WTC11 (cell line): ENCODE measurements around the gene KATNA1. TPM values are rescaled to one million over a fixed set of nuclear protein-coding genes. Genes with fewer than 3 reads are reported as not detected.

Experiments
- ATAC-seq: fragments of 200-7000 bp; cut with Tn5 transposase; 2 replicates; pipeline ENCODE4 v1.10.0; 2021; ENCODE audit warnings: mild to moderate bottlenecking, moderate library complexity
- CTCF ChIA-PET: fragments of 300-600 bp; sonication (Branson Sonifier 250); formaldehyde crosslinking; loops from one replicate; lab custom pipeline; 2021; ENCODE audit warnings: antibody characterized with exemption; lab: Charles Lee
- POLR2A ChIA-PET: fragments of 350-600 bp; sonication (Branson Sonifier 250); formaldehyde crosslinking; loops from one replicate; lab custom pipeline; 2021; ENCODE audit warnings: antibody characterized with exemption; lab: Charles Lee
- DNase-seq: peaks from one replicate; pipeline ENCODE4 v3.0.0; 2021; ENCODE audit warnings: low spot score
- H3K27ac Mint-ChIP-seq: 2 replicates; pipeline ENCODE4 v1.8.0; 2021; ENCODE audit warnings: mixed read lengths
- H3K27me3 Mint-ChIP-seq: 2 replicates; pipeline ENCODE4 v1.8.0; 2021; ENCODE audit warnings: low read depth, mild to moderate bottlenecking, moderate library complexity, mixed read lengths
- H3K36me3 Mint-ChIP-seq: 2 replicates; pipeline ENCODE4 v1.8.0; 2021; ENCODE audit warnings: mixed read lengths
- H3K4me1 Mint-ChIP-seq: 2 replicates; pipeline ENCODE4 v1.8.0; 2022; ENCODE audit warnings: mixed read lengths
- H3K4me3 Mint-ChIP-seq: 2 replicates; pipeline ENCODE4 v1.8.0; 2021; ENCODE audit warnings: mild to moderate bottlenecking, moderate library complexity, mixed read lengths
- H3K9me3 Mint-ChIP-seq: 2 replicates; pipeline ENCODE4 v1.8.0; 2021; ENCODE audit warnings: mixed read lengths
- ATF1 ChIP-seq: sonication (generic); formaldehyde crosslinking; IDR thresholded peaks from 2 replicates; pipeline ENCODE4 v1.8.1; 2023; ENCODE audit warnings: mild to moderate bottlenecking, moderate library complexity, missing genetic modification reagents
- CREB1 ChIP-seq: sonication (generic); formaldehyde crosslinking; IDR thresholded peaks from 2 replicates; pipeline ENCODE4 v1.8.0; 2023; ENCODE audit warnings: mild to moderate bottlenecking, missing genetic modification reagents
- FOXJ3 ChIP-seq: sonication (generic); formaldehyde crosslinking; IDR thresholded peaks from 2 replicates; pipeline ENCODE4 v1.9.0; 2021; ENCODE audit warnings: missing genetic modification reagents, mild to moderate bottlenecking, borderline replicate concordance
- FOXK1 ChIP-seq: sonication (generic); formaldehyde crosslinking; IDR thresholded peaks from 2 replicates; pipeline ENCODE4 v1.8.0; 2022; ENCODE audit warnings: mild to moderate bottlenecking, moderate library complexity, missing genetic modification reagents
- GABPB1 ChIP-seq: sonication (generic); formaldehyde crosslinking; IDR thresholded peaks from 2 replicates; pipeline ENCODE4 v1.8.1; 2023; ENCODE audit warnings: mild to moderate bottlenecking, missing genetic modification reagents
- JAZF1 ChIP-seq: fragments of 250-450 bp; sonication (Bioruptor Pico); IDR thresholded peaks from 2 replicates; pipeline ENCODE4 v1.9.0; 2021; ENCODE audit warnings: moderate library complexity, mild to moderate bottlenecking, inconsistent platforms
- MYBL2 ChIP-seq: sonication (generic); formaldehyde crosslinking; IDR thresholded peaks from 2 replicates; pipeline ENCODE4 v1.8.1; 2023; ENCODE audit warnings: mild to moderate bottlenecking, moderate library complexity, missing genetic modification reagents
- RELA ChIP-seq: sonication (generic); formaldehyde crosslinking; IDR thresholded peaks from 2 replicates; pipeline ENCODE4 v1.8.1; 2022; ENCODE audit warnings: missing genetic modification reagents, mild to moderate bottlenecking, borderline replicate concordance
- ZBTB21 ChIP-seq: sonication (generic); formaldehyde crosslinking; IDR thresholded peaks from 2 replicates; pipeline ENCODE4 v1.8.1; 2023; ENCODE audit warnings: mild to moderate bottlenecking, missing genetic modification reagents, borderline replicate concordance
- total RNA-seq: library from RNA; stranded (reverse); gene quantifications from 3 replicates; pipeline ENCODE4 v1.2.3, GENCODE V29; 2021
- TF ChIP-seq, protein P1 (sequence below): sonication (generic); formaldehyde crosslinking; IDR thresholded peaks from 2 replicates; pipeline ENCODE4 v1.8.1; 2022; ENCODE audit warnings: mild to moderate bottlenecking, missing genetic modification reagents, moderate library complexity, borderline replicate concordance
- TF ChIP-seq, protein P2 (sequence below): sonication (generic); formaldehyde crosslinking; IDR thresholded peaks from 2 replicates; pipeline ENCODE4 v1.8.0; 2023; ENCODE audit warnings: missing genetic modification reagents, mild to moderate bottlenecking, borderline replicate concordance
- TF ChIP-seq, protein P3 (sequence below): fragments of 250-450 bp; sonication (Bioruptor Pico); IDR thresholded peaks from 2 replicates; pipeline ENCODE4 v2.1.2; 2022; ENCODE audit warnings: mild to moderate bottlenecking, moderate library complexity
- TF ChIP-seq, protein P4 (sequence below): fragments of 250-450 bp; sonication (Bioruptor Pico); IDR thresholded peaks from 2 replicates; pipeline ENCODE4 v1.8.0; 2021; ENCODE audit warnings: mild to moderate bottlenecking
- TF ChIP-seq, protein P5 (sequence below): fragments of 250-450 bp; sonication (Bioruptor Pico); conservative IDR thresholded peaks from 2 replicates; pipeline ENCODE4 v1.9.0; 2021; ENCODE audit warnings: mild to moderate bottlenecking
- TF ChIP-seq, protein P6 (sequence below): sonication (generic); formaldehyde crosslinking; IDR thresholded peaks from 2 replicates; pipeline ENCODE4 v1.8.0; 2022; ENCODE audit warnings: mild to moderate bottlenecking, missing genetic modification reagents
- TF ChIP-seq, protein P7 (sequence below): fragments of 250-450 bp; sonication (Bioruptor Pico); IDR thresholded peaks from 2 replicates; pipeline ENCODE4 v1.9.0; 2021; ENCODE audit warnings: mild to moderate bottlenecking, borderline replicate concordance
- TF ChIP-seq, protein P8 (sequence below): sonication (generic); formaldehyde crosslinking; IDR thresholded peaks from 2 replicates; pipeline ENCODE4 v1.8.1; 2023; ENCODE audit warnings: mild to moderate bottlenecking, missing genetic modification reagents, moderate library complexity
- TF ChIP-seq, protein P9 (sequence below): fragments of 200-600 bp; IDR thresholded peaks from 2 replicates; pipeline ENCODE4 v1.8.0; 2022; ENCODE audit warnings: antibody characterized with exemption

Gene KATNA1
- total RNA-seq, 1 experiment from 2014 or later, result 18.1 TPM

DNA sequence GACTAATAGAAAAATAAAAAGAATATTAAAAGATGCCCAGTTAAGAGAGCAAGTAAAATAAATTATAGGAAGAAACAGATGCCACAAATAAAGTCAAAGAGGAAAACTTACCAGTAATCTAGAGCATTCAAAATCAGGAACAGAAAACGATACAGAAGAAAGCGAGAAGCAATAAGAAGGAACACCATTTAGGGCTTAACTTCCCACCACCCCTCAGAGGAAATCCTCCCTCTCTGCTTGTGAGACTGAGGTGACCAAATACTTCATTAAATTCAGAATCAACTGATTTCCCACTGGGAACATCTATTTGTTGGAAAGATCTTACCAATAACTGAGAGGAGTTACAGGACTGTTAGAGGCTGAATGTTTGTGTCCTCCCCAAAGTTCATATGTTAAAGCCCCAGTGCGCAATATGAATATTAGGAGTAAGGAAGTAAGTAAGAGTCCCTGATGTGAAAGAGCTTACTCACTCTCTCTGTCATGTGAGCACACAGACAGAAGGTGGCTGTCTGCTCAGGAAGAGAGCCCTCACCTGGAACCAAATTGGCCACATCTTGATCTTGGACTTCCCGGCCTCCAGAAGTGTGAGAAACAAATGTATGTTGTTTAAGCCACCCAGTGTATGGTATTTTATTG, 19.5 kb downstream of the KATNA1 start:
- peak overlapping the region; percentile 71 for H3K27ac Mint-ChIP-seq
- no peak overlapping the region for H3K4me3 Mint-ChIP-seq
- no peak for DNase-seq
- TF ChIP-seq FOXJ3 (CRISPR knock-in tag) (no peak), GABPB1 (CRISPR knock-in tag) (no peak), ZBTB21 (CRISPR knock-in tag) (no peak), CREB1 (CRISPR knock-in tag) (no peak), MYBL2 (no peak), FOXK1 (CRISPR knock-in tag) (no peak), RELA (CRISPR knock-in tag) (no peak), ATF1 (no peak), JAZF1 (CRISPR knock-in tag) (no peak)
- TF ChIP-seq, protein P1, sequence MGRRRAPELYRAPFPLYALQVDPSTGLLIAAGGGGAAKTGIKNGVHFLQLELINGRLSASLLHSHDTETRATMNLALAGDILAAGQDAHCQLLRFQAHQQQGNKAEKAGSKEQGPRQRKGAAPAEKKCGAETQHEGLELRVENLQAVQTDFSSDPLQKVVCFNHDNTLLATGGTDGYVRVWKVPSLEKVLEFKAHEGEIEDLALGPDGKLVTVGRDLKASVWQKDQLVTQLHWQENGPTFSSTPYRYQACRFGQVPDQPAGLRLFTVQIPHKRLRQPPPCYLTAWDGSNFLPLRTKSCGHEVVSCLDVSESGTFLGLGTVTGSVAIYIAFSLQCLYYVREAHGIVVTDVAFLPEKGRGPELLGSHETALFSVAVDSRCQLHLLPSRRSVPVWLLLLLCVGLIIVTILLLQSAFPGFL (CRISPR knock-in tag), result no peak
- TF ChIP-seq, protein P2, sequence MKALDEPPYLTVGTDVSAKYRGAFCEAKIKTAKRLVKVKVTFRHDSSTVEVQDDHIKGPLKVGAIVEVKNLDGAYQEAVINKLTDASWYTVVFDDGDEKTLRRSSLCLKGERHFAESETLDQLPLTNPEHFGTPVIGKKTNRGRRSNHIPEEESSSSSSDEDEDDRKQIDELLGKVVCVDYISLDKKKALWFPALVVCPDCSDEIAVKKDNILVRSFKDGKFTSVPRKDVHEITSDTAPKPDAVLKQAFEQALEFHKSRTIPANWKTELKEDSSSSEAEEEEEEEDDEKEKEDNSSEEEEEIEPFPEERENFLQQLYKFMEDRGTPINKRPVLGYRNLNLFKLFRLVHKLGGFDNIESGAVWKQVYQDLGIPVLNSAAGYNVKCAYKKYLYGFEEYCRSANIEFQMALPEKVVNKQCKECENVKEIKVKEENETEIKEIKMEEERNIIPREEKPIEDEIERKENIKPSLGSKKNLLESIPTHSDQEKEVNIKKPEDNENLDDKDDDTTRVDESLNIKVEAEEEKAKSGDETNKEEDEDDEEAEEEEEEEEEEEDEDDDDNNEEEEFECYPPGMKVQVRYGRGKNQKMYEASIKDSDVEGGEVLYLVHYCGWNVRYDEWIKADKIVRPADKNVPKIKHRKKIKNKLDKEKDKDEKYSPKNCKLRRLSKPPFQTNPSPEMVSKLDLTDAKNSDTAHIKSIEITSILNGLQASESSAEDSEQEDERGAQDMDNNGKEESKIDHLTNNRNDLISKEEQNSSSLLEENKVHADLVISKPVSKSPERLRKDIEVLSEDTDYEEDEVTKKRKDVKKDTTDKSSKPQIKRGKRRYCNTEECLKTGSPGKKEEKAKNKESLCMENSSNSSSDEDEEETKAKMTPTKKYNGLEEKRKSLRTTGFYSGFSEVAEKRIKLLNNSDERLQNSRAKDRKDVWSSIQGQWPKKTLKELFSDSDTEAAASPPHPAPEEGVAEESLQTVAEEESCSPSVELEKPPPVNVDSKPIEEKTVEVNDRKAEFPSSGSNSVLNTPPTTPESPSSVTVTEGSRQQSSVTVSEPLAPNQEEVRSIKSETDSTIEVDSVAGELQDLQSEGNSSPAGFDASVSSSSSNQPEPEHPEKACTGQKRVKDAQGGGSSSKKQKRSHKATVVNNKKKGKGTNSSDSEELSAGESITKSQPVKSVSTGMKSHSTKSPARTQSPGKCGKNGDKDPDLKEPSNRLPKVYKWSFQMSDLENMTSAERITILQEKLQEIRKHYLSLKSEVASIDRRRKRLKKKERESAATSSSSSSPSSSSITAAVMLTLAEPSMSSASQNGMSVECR (CRISPR knock-in tag), result no peak
- TF ChIP-seq, protein P3, sequence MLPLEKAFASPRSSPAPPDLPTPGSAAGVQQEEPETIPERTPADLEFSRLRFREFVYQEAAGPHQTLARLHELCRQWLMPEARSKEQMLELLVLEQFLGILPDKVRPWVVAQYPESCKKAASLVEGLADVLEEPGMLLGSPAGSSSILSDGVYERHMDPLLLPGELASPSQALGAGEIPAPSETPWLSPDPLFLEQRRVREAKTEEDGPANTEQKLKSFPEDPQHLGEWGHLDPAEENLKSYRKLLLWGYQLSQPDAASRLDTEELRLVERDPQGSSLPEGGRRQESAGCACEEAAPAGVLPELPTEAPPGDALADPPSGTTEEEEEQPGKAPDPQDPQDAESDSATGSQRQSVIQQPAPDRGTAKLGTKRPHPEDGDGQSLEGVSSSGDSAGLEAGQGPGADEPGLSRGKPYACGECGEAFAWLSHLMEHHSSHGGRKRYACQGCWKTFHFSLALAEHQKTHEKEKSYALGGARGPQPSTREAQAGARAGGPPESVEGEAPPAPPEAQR (CRISPR knock-in tag), result no peak
- TF ChIP-seq, protein P4, sequence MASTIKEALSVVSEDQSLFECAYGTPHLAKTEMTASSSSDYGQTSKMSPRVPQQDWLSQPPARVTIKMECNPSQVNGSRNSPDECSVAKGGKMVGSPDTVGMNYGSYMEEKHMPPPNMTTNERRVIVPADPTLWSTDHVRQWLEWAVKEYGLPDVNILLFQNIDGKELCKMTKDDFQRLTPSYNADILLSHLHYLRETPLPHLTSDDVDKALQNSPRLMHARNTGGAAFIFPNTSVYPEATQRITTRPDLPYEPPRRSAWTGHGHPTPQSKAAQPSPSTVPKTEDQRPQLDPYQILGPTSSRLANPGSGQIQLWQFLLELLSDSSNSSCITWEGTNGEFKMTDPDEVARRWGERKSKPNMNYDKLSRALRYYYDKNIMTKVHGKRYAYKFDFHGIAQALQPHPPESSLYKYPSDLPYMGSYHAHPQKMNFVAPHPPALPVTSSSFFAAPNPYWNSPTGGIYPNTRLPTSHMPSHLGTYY, result no peak
- TF ChIP-seq, protein P5, sequence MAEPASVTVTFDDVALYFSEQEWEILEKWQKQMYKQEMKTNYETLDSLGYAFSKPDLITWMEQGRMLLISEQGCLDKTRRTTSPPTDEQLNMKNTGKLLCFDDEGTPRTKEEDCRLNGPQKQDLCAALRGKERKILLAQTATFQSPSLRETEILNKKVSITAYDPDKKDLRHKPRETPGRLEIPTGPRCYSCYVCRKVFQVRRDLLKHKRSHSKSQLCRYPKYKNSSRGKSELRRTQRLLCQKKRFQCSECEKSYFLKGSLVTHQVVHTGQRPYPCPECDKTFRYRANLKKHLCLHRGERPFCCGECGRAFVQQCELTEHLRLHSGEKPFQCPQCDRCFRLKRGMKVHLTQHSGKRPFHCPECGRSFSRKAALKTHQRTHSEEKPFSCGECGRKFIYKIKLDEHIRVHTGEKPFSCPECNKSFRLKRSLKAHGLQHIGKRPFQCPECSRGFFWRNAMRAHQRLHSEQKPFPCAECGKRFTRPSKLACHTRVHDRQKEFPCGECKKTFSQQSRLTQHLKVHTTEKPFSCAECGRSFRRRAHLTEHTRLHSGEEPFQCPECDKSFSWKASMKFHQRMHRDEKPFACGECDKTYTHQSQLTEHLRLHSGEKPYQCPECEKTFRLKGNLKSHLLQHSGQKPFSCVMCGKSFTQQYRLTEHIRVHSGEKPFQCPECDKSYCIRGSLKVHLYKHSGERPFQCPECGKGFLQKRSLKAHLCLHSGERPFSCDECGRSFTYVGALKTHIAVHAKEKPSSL (CRISPR knock-in tag), result no peak
- TF ChIP-seq, protein P6, sequence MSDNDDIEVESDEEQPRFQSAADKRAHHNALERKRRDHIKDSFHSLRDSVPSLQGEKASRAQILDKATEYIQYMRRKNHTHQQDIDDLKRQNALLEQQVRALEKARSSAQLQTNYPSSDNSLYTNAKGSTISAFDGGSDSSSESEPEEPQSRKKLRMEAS, result no peak
- TF ChIP-seq, protein P7, sequence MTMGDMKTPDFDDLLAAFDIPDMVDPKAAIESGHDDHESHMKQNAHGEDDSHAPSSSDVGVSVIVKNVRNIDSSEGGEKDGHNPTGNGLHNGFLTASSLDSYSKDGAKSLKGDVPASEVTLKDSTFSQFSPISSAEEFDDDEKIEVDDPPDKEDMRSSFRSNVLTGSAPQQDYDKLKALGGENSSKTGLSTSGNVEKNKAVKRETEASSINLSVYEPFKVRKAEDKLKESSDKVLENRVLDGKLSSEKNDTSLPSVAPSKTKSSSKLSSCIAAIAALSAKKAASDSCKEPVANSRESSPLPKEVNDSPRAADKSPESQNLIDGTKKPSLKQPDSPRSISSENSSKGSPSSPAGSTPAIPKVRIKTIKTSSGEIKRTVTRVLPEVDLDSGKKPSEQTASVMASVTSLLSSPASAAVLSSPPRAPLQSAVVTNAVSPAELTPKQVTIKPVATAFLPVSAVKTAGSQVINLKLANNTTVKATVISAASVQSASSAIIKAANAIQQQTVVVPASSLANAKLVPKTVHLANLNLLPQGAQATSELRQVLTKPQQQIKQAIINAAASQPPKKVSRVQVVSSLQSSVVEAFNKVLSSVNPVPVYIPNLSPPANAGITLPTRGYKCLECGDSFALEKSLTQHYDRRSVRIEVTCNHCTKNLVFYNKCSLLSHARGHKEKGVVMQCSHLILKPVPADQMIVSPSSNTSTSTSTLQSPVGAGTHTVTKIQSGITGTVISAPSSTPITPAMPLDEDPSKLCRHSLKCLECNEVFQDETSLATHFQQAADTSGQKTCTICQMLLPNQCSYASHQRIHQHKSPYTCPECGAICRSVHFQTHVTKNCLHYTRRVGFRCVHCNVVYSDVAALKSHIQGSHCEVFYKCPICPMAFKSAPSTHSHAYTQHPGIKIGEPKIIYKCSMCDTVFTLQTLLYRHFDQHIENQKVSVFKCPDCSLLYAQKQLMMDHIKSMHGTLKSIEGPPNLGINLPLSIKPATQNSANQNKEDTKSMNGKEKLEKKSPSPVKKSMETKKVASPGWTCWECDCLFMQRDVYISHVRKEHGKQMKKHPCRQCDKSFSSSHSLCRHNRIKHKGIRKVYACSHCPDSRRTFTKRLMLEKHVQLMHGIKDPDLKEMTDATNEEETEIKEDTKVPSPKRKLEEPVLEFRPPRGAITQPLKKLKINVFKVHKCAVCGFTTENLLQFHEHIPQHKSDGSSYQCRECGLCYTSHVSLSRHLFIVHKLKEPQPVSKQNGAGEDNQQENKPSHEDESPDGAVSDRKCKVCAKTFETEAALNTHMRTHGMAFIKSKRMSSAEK, result no peak
- TF ChIP-seq, protein P8, sequence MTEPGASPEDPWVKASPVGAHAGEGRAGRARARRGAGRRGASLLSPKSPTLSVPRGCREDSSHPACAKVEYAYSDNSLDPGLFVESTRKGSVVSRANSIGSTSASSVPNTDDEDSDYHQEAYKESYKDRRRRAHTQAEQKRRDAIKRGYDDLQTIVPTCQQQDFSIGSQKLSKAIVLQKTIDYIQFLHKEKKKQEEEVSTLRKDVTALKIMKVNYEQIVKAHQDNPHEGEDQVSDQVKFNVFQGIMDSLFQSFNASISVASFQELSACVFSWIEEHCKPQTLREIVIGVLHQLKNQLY (CRISPR knock-in tag), result no peak
- TF ChIP-seq, protein P9, sequence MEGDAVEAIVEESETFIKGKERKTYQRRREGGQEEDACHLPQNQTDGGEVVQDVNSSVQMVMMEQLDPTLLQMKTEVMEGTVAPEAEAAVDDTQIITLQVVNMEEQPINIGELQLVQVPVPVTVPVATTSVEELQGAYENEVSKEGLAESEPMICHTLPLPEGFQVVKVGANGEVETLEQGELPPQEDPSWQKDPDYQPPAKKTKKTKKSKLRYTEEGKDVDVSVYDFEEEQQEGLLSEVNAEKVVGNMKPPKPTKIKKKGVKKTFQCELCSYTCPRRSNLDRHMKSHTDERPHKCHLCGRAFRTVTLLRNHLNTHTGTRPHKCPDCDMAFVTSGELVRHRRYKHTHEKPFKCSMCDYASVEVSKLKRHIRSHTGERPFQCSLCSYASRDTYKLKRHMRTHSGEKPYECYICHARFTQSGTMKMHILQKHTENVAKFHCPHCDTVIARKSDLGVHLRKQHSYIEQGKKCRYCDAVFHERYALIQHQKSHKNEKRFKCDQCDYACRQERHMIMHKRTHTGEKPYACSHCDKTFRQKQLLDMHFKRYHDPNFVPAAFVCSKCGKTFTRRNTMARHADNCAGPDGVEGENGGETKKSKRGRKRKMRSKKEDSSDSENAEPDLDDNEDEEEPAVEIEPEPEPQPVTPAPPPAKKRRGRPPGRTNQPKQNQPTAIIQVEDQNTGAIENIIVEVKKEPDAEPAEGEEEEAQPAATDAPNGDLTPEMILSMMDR, result no peak

More for the DNA sequence above, 19.5 kb downstream of the KATNA1 start:
- Mint-ChIP-seq H3K27me3 (no peaks in the 10 kb centered on the region), H3K9me3 (no peaks in the 10 kb centered on the region), H3K4me1 (no peaks in the 10 kb centered on the region), H3K36me3 (peaks cover 18% of the 10 kb centered on the region)
- POLR2A ChIA-PET, result no interaction called here
- CTCF ChIA-PET, result interaction anchor here (1.0 kb wide), 1 partner anchor 10 kb away, joined by 3 read pairs; no protein-coding TSS in a partner anchor
- ATAC-seq, result no peak
